Kidney (tissue), 14 donors: ENCODE data around the gene JARID2. TPM values are rescaled to one million over a fixed set of nuclear protein-coding genes. Genes with fewer than 3 reads are reported as not detected.

Source experiments
- DNase-seq, 5 donors: peaks; one replicate each; pipeline ENCODE4 v3.0.0-alpha.2; 2013 to 2020
- FAIRE-seq: peaks from 2 replicates; lab custom pipeline; 2012; peaks lifted over from hg19 to GRCh38; lab: Jason Lieb, UNC
- H3K27ac ChIP-seq, 2 donors: one replicate each; pipeline ENCODE4 v1.7.0; 2013; ENCODE audit warnings: low read depth in 2 of 2, low read length in 2 of 2, inconsistent platforms in 1 of 2
- H3K27me3 ChIP-seq: one replicate; pipeline ENCODE4 v1.7.1; 2013; ENCODE audit warnings: low read length, inconsistent platforms; ENCODE audit not compliant: control insufficient read depth, insufficient read depth
- H3K36me3 ChIP-seq, 3 donors: one replicate each; pipeline versions ENCODE4 v1.7.0 to v1.7.1; 2013; ENCODE audit warnings: low read length in 3 of 3, control low read depth in 1 of 3, inconsistent platforms in 1 of 3; ENCODE audit not compliant: insufficient read depth in 3 of 3, control insufficient read depth in 2 of 3
- H3K4me1 ChIP-seq, 3 donors: one replicate each; pipeline versions ENCODE4 v1.7.0 to v1.7.1; 2013; ENCODE audit warnings: low read length in 3 of 3, inconsistent platforms in 1 of 3, low read depth in 1 of 3; ENCODE audit not compliant: control insufficient read depth in 2 of 3, insufficient read depth in 2 of 3
- H3K4me3 ChIP-seq, 3 donors: one replicate each; pipeline versions ENCODE4 v1.7.0 to v1.8.1; 2013; ENCODE audit warnings: low read length in 3 of 3, control low read depth in 1 of 3, inconsistent platforms in 1 of 3
- H3K9ac ChIP-seq, 3 donors: one replicate each; pipeline versions ENCODE4 v1.7.0 to v1.7.1; 2013; ENCODE audit warnings: low read length in 3 of 3, control low read depth in 1 of 3, inconsistent platforms in 1 of 3
- H3K9me3 ChIP-seq, 3 donors: one replicate each; pipeline versions ENCODE4 v1.7.0 to v1.7.1; 2013; ENCODE audit warnings: low read length in 3 of 3, control low read depth in 1 of 3, inconsistent platforms in 1 of 3; ENCODE audit not compliant: control insufficient read depth in 2 of 3, insufficient read depth in 1 of 3
- CTCF ChIP-seq: IDR thresholded peaks from 3 replicates; pipeline ENCODE4 v1.5.1; 2012; ENCODE audit warnings: mild to moderate bottlenecking, moderate library complexity, borderline replicate concordance; ENCODE audit not compliant: insufficient read depth; ENCODE audit errors: extremely low read depth
- intact Hi-C: fragments of 100-400 bp; cut with DNase I; formaldehyde crosslinking; loops from one replicate; pipeline ENCODE4 v1.11.1; 2022
- polyA plus RNA-seq: library from polyadenylated mRNA; stranded (reverse); fragments of 350-450 nt; fragmentation: Illumina TruSeq; extraction: RNeasy Lipid Tissue Mini Kit (QIAGEN cat#74804); gene quantifications from one replicate; pipeline ENCODE4 v1.2.3, GENCODE V29; 2014; ENCODE audit warnings: low read depth, low replicate concordance; ENCODE audit not compliant: insufficient read depth
- total RNA-seq: library from RNA; stranded (reverse); fragmentation: NEBNext Ultra II Directional; extraction: Animal tissue kit (Norgen Biotek cat#: 25700); gene quantifications from one replicate; pipeline ENCODE4 v1.2.1, GENCODE V29; 2021
- donor health status: control.
- donor health status: control.
- donor health status: control.
- donor health status: control.
- donor health status: control.
- donor health status: DM: yes; HTN: yes; CAD: no.
- donor health status: Normal renal cell carcinoma (clear cell type).

JARID2 gene
- total and polyA plus RNA-seq, 2 donors from 2014 or later = 1.8 to 12.3 TPM

- intact Hi-C loops = no loop called here
- Histone ChIP-seq H3K27me3 (no peaks in the 10 kb centered on the region), H3K36me3 (no peaks in the 10 kb centered on the region), H3K4me1 (peaks cover 0 to 11% (median 6%) of the 10 kb centered on the region in 3 donors), H3K9ac (no peak overlapping the region), H3K27ac (no peak overlapping the region), H3K4me3 (no peak overlapping the region), H3K9me3 (no peaks in the 10 kb centered on the region)
- FAIRE-seq (no peak), DNase-seq (no peak)
- TF ChIP-seq CTCF = no peak
Measured at GRCh38 chr6:15561447-15562199, 315.8 kb downstream of the JARID2 start.

- TF ChIP-seq CTCF = no peak
- Histone ChIP-seq H3K36me3 (no peaks in the 10 kb centered on the region), H3K27me3 (no peaks in the 10 kb centered on the region), H3K4me1 (peaks cover 0 to 11% (median 3%) of the 10 kb centered on the region in 3 donors), H3K9ac (no peak overlapping the region), H3K27ac (no peak overlapping the region), H3K9me3 (no peaks in the 10 kb centered on the region), H3K4me3 (no peak overlapping the region)
- no peak for FAIRE-seq
- peak in 1 of 5 donors; percentile 59 for DNase-seq
- intact Hi-C loops = no loop called here
Measured at GRCh38 chr6:15562977-15563376, 317.1 kb downstream of the JARID2 start.

- intact Hi-C loops = no loop called here
- no peak for FAIRE-seq
- Histone ChIP-seq H3K27ac (no peak overlapping the region), H3K4me3 (no peak overlapping the region), H3K27me3 (no peaks in the 10 kb centered on the region), H3K9ac (no peak overlapping the region), H3K9me3 (no peaks in the 10 kb centered on the region), H3K4me1 (peaks cover 5 to 16% (median 5%) of the 10 kb centered on the region in 3 donors), H3K36me3 (no peaks in the 10 kb centered on the region)
- DNase-seq = peak in 4 of 5 donors; percentile 51 to 86 (median 76)
- TF ChIP-seq CTCF = no peak
Measured at GRCh38 chr6:15569035-15569995, 323.4 kb downstream of the JARID2 start.
